HCT116 (cell line): ENCODE data around the gene GPR89B. TPM values are rescaled to one million over a fixed set of nuclear protein-coding genes. Genes with fewer than 3 reads are reported as not detected.

Experiments used
- ATAC-seq: fragments of 200-7000 bp; cut with Tn5 transposase; 2 replicates; pipeline ENCODE4 v1.9.1; 2020; ENCODE audit warnings: mild to moderate bottlenecking, moderate library complexity
- BruUV-seq: library from RNA; stranded (reverse); fragments of 400-500 nt; replicated peaks from 2 replicates; lab custom pipeline; 2021; lab: Mats Ljungman, UMichigan
- CTCF ChIA-PET: fragments of 300-600 bp; sonication (Branson Sonifier 250); formaldehyde crosslinking; loops from one replicate; lab custom pipeline; 2021; ENCODE audit warnings: antibody characterized with exemption; lab: Charles Lee
- POLR2A ChIA-PET: fragments of 300-600, 350-600 bp; sonication (Branson Sonifier 250); formaldehyde crosslinking; loops from one replicate; lab custom pipeline; 2021; ENCODE audit warnings: antibody characterized with exemption; lab: Charles Lee
- RAD21 ChIA-PET, 2 experiments: fragments of 300-600 bp; sonication (Branson Sonifier 250); formaldehyde crosslinking; loops; one replicate each; lab custom pipeline; 2023; ENCODE audit warnings: low total read pairs in 2 of 2; ENCODE audit not compliant: uncharacterized antibody in 2 of 2, unreplicated experiment in 2 of 2, low non-redundant PET in 1 of 2; lab: Charles Lee
- DNase-seq: peaks from one replicate; pipeline ENCODE4 v3.0.0-alpha.2; 2010; ENCODE audit warnings: low read depth, low spot score
- H2AFZ ChIP-seq: fragments of 200-600 bp; shearing (Covaris generic), sonication (generic); 2 replicates; pipeline ENCODE4 v1.6.1; 2017; ENCODE audit warnings: low read depth, mixed run types, mixed read lengths, antibody characterized with exemption, low read length; ENCODE audit not compliant: poor library complexity, severe bottlenecking
- H3K27ac ChIP-seq: 2 replicates; pipeline ENCODE4 v1.5.1; 2012; ENCODE audit warnings: low read depth, low read length
- H3K27me3 ChIP-seq: fragments of 200-600 bp; sonication (generic); 2 replicates; pipeline ENCODE4 v1.6.1; 2016; ENCODE audit warnings: mixed run types, low read length, mixed read lengths; ENCODE audit not compliant: insufficient read depth
- H3K36me3 ChIP-seq, 2 experiments: fragments of 200-500 bp in 1 of 2; fragments of 200-600 bp in 1 of 2; sonication (Bioruptor generic) in 1 of 2; sonication (generic) in 1 of 2; 2 replicates each; pipeline versions ENCODE4 v1.5.1 to v1.6.1; 2014 to 2016; ENCODE audit warnings: low read length in 2 of 2, inconsistent platforms in 1 of 2, mixed read lengths in 1 of 2, mixed run types in 1 of 2; ENCODE audit not compliant: insufficient read depth in 2 of 2, control insufficient read depth in 1 of 2
- H3K4me1 ChIP-seq, 2 experiments: fragments of 200-600 bp in 1 of 2; sonication (generic) in 1 of 2; 2 replicates each; pipeline versions ENCODE4 v1.5.1 to v1.6.1; 2012 to 2017; ENCODE audit warnings: low read length in 2 of 2, inconsistent platforms in 1 of 2, mild to moderate bottlenecking in 1 of 2, mixed read lengths in 1 of 2, mixed run types in 1 of 2, moderate library complexity in 1 of 2; ENCODE audit not compliant: insufficient read depth in 2 of 2, control insufficient read depth in 1 of 2
- H3K4me2 ChIP-seq: fragments of 200-600 bp; sonication (generic); 2 replicates; pipeline ENCODE4 v1.6.1; 2017; ENCODE audit warnings: mixed run types, low read length, mixed read lengths
- H3K4me3 ChIP-seq, 2 experiments: fragments of 200-600 bp in 1 of 2; sonication (generic) in 1 of 2; replicated peaks in 1 of 2; 2 replicates each; pipeline ENCODE4 v1.5.1; 2011 to 2016; ENCODE audit warnings: low read length in 2 of 2, control low read depth in 1 of 2, low read depth in 1 of 2, mild to moderate bottlenecking in 1 of 2, mixed read lengths in 1 of 2, mixed run types in 1 of 2
- H3K79me2 ChIP-seq: fragments of 200-600 bp; sonication (generic); 2 replicates; pipeline ENCODE4 v1.6.1; 2017; ENCODE audit warnings: mild to moderate bottlenecking, mixed run types, low read length, moderate library complexity, mixed read lengths; ENCODE audit not compliant: insufficient read depth
- H3K9ac ChIP-seq: fragments of 200-600 bp; sonication (generic); 2 replicates; pipeline ENCODE4 v1.6.1; 2016; ENCODE audit warnings: low read length, mixed read lengths
- H3K9me2 ChIP-seq: fragments of 200-600 bp; sonication (generic), shearing (Covaris generic); 2 replicates; pipeline ENCODE4 v1.6.1; 2017; ENCODE audit warnings: mixed run types, mild to moderate bottlenecking, moderate library complexity; ENCODE audit not compliant: insufficient read depth
- H3K9me3 ChIP-seq, 2 experiments: fragments of 200-500 bp in 1 of 2; fragments of 200-600 bp in 1 of 2; sonication (Bioruptor generic) in 1 of 2; sonication (generic) in 1 of 2; 2 replicates each; pipeline ENCODE4 v1.6.1; 2014 to 2017; ENCODE audit warnings: low read length in 2 of 2, mixed read lengths in 2 of 2, inconsistent platforms in 1 of 2, low read depth in 1 of 2, mild to moderate bottlenecking in 1 of 2, mixed run types in 1 of 2, moderate library complexity in 1 of 2; ENCODE audit not compliant: control insufficient read depth in 1 of 2, insufficient read depth in 1 of 2
- H4K20me1 ChIP-seq: fragments of 200-600 bp; sonication (generic), shearing (Covaris generic); 2 replicates; pipeline ENCODE4 v1.6.1; 2017; ENCODE audit warnings: mixed run types, mild to moderate bottlenecking, moderate library complexity; ENCODE audit not compliant: insufficient read depth
- CEBPB ChIP-seq: IDR thresholded peaks from 2 replicates; pipeline ENCODE4 v1.6.1; 2012; ENCODE audit warnings: low read depth
- ELF1 ChIP-seq: IDR thresholded peaks from 2 replicates; pipeline ENCODE4 v1.6.1; 2012; ENCODE audit warnings: low read depth, borderline replicate concordance
- EZH2 ChIP-seq: fragments of 200-600 bp; sonication (generic); IDR thresholded peaks from 2 replicates; pipeline ENCODE4 v1.6.1; 2017; ENCODE audit warnings: antibody characterized with exemption, mixed run types
- SP1 ChIP-seq: IDR thresholded peaks from 2 replicates; pipeline ENCODE4 v1.6.1; 2012; ENCODE audit warnings: low read depth
- SRF ChIP-seq: IDR thresholded peaks from 2 replicates; pipeline ENCODE4 v1.6.1; 2012; ENCODE audit warnings: low read depth
- YY1 ChIP-seq: IDR thresholded peaks from 2 replicates; pipeline ENCODE4 v1.6.1; 2011; ENCODE audit warnings: low read length, low read depth, moderate library complexity, mild to moderate bottlenecking; ENCODE audit not compliant: insufficient replicate concordance; ENCODE audit errors: extremely low read depth
- ZFX ChIP-seq: fragments of 450-650 bp; IDR thresholded peaks from 2 replicates; pipeline ENCODE4 v1.6.1; 2017
- ZNF274 ChIP-seq: fragments of 200-500 bp; sonication (Bioruptor generic); IDR thresholded peaks from 2 replicates; pipeline ENCODE4 v1.6.1; 2014; ENCODE audit warnings: mild to moderate bottlenecking, low read depth, low read length, inconsistent platforms
- intact Hi-C: fragments of 100-400 bp; cut with micrococcal nuclease; formaldehyde crosslinking; loops from 2 replicates; pipeline ENCODE4 v1.10.0; 2022
- total RNA-seq: library from RNA; stranded (reverse); gene quantifications from one replicate; pipeline ENCODE4 v1.2.1, GENCODE V29; 2021; ENCODE audit not compliant: unreplicated experiment
- TF ChIP-seq, protein P1 (sequence below), 3 experiments: fragments of 200-600 bp in 1 of 3; sonication (generic) in 1 of 3; IDR thresholded peaks in 2 of 3; conservative IDR thresholded peaks in 1 of 3; 2 replicates each; pipeline ENCODE4 v1.5.1; 2012 to 2017; ENCODE audit warnings: low read depth in 2 of 3, low read length in 2 of 3, antibody characterized with exemption in 1 of 3, borderline replicate concordance in 1 of 3, control low read depth in 1 of 3, mild to moderate bottlenecking in 1 of 3, mixed read lengths in 1 of 3, mixed run types in 1 of 3, moderate library complexity in 1 of 3; ENCODE audit not compliant: insufficient read depth in 1 of 3
- TF ChIP-seq, protein P2 (sequence below): IDR thresholded peaks from 2 replicates; pipeline ENCODE4 v1.6.1; 2012
- TF ChIP-seq, protein P3 (sequence below): IDR thresholded peaks from 2 replicates; pipeline ENCODE4 v1.6.1; 2012; ENCODE audit warnings: low read depth

The GPR89B gene
- total RNA-seq, 1 experiment from 2014 or later: 11.0 TPM

DNA sequence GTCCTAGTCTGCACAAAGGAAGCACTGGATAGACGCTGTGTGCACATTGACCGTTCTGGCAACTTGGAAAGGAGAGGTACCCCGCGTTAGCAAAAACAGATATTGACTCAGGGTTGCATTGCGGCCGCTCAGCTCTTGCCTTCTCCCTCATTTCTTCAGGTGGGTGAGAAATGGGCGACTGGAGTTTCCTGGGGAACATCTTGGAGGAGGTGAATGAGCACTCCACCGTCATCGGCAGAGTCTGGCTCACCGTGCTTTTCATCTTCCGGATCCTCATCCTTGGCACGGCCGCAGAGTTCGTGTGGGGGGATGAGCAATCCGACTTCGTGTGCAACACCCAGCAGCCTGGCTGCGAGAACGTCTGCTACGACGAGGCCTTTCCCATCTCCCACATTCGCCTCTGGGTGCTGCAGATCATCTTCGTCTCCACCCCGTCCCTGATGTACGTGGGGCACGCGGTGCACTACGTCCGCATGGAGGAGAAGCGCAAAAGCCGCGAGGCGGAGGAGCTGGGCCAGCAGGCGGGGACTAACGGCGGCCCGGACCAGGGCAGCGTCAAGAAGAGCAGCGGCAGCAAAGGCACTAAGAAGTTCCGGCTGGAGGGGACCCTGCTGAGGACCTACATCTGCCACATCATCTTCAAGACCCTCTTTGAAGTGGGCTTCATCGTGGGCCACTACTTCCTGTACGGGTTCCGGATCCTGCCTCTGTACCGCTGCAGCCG lies 20.3 kb upstream of the GPR89B start:
- no peaks in the 10 kb centered on the region for H3K79me2 ChIP-seq
- H4K20me1 ChIP-seq: no peaks in the 10 kb centered on the region
- no peaks in the 10 kb centered on the region for H3K36me3 ChIP-seq
- no peak overlapping the region for H3K4me3 ChIP-seq
- no peak overlapping the region for H3K9ac ChIP-seq
- DNase-seq (no peak), ATAC-seq (no peak)
- H3K9me3 ChIP-seq: no peaks in the 10 kb centered on the region
- ChIA-PET POLR2A (no interaction called here), RAD21 (no interaction called here), CTCF (no interaction called here)
- H3K27ac ChIP-seq: no peak overlapping the region
- H2AFZ ChIP-seq: no peak overlapping the region
- no TSS peak for BruUV-seq
- H3K4me1 ChIP-seq: peaks cover 0 to 6% of the 10 kb centered on the region in 2 experiments; a peak in 2 of 4 replicates
- peaks cover 2% of the 10 kb centered on the region; the same call in 1 of the 2 replicates for H3K9me2 ChIP-seq
- intact Hi-C loops: no loop called here
- no peak overlapping the region for H3K4me2 ChIP-seq
- TF ChIP-seq ZNF274 (no peak), CEBPB (no peak), SRF (no peak), YY1 (no peak)
- H3K27me3 ChIP-seq: no peaks in the 10 kb centered on the region

DNA sequence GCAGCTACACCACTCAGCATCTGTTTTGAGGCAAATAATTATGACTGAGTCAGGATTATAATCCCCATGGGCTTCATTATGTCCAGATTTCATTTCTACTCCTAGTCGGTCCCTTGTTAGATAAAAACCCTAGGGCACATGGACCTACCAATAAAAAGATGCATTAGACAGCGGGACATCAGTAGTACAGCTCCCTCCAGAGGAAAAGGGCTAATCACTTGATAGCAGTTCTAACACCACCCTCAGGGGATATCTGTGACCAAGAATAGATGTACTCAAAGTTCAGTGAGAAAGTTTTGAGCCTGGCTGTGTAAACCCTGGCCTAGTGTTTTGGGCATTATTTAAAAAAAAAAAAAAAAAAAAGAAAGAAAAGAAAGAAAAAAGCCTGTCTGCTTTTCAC lies 15.7 kb upstream of the GPR89B start:
- no TSS peak for BruUV-seq
- RAD21 ChIA-PET: no interaction called here
- no peaks in the 10 kb centered on the region for H3K9me2 ChIP-seq
- CTCF ChIA-PET: no interaction called here
- ATAC-seq (no peak), DNase-seq (no peak)
- H3K9ac ChIP-seq: no peak overlapping the region
- no peak overlapping the region for H3K4me3 ChIP-seq
- H4K20me1 ChIP-seq: no peaks in the 10 kb centered on the region
- intact Hi-C loops: no loop called here
- POLR2A ChIA-PET: no interaction called here
- no peaks in the 10 kb centered on the region for H3K4me1 ChIP-seq
- H3K79me2 ChIP-seq: no peaks in the 10 kb centered on the region
- H3K4me2 ChIP-seq: no peak overlapping the region
- H3K9me3 ChIP-seq: no peaks in the 10 kb centered on the region
- H3K27me3 ChIP-seq: no peaks in the 10 kb centered on the region
- H3K36me3 ChIP-seq: no peaks in the 10 kb centered on the region
- no peak overlapping the region for H2AFZ ChIP-seq
- no peak overlapping the region for H3K27ac ChIP-seq
- TF ChIP-seq SP1 (no peak), EZH2 (no peak), ZFX (no peak), ZNF274 (no peak), YY1 (no peak), ELF1 (no peak)
- TF ChIP-seq, protein P1, sequence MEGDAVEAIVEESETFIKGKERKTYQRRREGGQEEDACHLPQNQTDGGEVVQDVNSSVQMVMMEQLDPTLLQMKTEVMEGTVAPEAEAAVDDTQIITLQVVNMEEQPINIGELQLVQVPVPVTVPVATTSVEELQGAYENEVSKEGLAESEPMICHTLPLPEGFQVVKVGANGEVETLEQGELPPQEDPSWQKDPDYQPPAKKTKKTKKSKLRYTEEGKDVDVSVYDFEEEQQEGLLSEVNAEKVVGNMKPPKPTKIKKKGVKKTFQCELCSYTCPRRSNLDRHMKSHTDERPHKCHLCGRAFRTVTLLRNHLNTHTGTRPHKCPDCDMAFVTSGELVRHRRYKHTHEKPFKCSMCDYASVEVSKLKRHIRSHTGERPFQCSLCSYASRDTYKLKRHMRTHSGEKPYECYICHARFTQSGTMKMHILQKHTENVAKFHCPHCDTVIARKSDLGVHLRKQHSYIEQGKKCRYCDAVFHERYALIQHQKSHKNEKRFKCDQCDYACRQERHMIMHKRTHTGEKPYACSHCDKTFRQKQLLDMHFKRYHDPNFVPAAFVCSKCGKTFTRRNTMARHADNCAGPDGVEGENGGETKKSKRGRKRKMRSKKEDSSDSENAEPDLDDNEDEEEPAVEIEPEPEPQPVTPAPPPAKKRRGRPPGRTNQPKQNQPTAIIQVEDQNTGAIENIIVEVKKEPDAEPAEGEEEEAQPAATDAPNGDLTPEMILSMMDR (IDR thresholded peaks at IDR 0.05 in 2 of 3, conservative IDR thresholded peaks at IDR 0.05 in 1 of 3; ENCODE audit: borderline replicate concordance in 1 of 3, insufficient read depth in 1 of 3, low read depth in 2 of 3, low read length in 2 of 3): no peak
- TF ChIP-seq, protein P2, sequence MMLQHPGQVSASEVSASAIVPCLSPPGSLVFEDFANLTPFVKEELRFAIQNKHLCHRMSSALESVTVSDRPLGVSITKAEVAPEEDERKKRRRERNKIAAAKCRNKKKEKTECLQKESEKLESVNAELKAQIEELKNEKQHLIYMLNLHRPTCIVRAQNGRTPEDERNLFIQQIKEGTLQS: no peak
- TF ChIP-seq, protein P3, sequence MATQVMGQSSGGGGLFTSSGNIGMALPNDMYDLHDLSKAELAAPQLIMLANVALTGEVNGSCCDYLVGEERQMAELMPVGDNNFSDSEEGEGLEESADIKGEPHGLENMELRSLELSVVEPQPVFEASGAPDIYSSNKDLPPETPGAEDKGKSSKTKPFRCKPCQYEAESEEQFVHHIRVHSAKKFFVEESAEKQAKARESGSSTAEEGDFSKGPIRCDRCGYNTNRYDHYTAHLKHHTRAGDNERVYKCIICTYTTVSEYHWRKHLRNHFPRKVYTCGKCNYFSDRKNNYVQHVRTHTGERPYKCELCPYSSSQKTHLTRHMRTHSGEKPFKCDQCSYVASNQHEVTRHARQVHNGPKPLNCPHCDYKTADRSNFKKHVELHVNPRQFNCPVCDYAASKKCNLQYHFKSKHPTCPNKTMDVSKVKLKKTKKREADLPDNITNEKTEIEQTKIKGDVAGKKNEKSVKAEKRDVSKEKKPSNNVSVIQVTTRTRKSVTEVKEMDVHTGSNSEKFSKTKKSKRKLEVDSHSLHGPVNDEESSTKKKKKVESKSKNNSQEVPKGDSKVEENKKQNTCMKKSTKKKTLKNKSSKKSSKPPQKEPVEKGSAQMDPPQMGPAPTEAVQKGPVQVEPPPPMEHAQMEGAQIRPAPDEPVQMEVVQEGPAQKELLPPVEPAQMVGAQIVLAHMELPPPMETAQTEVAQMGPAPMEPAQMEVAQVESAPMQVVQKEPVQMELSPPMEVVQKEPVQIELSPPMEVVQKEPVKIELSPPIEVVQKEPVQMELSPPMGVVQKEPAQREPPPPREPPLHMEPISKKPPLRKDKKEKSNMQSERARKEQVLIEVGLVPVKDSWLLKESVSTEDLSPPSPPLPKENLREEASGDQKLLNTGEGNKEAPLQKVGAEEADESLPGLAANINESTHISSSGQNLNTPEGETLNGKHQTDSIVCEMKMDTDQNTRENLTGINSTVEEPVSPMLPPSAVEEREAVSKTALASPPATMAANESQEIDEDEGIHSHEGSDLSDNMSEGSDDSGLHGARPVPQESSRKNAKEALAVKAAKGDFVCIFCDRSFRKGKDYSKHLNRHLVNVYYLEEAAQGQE: no peak
